Measurements from ENCODE around the gene MATN3. TPM values are rescaled to one million over a fixed set of nuclear protein-coding genes. Genes with fewer than 3 reads are reported as not detected.

Gene MATN3
- total and polyA plus RNA-seq, 9 of the 15 experiments (the other 6 are each of a cell fraction or from before 2014, with no cell fraction given), result not detected

GRCh38 chr2:20013126-20013849 is 820 bp upstream of the MATN3 start:
- Histone ChIP-seq H3K27me3 (ENCODE audit: control insufficient read depth in 2 of 2, insufficient read depth in 2 of 2, low read length in 2 of 2) (peaks cover 19 to 37% of the 10 kb centered on the region in 2 experiments), H4K20me1 (replicated peaks; ENCODE audit: control insufficient read depth, insufficient read depth, low read length) (no peaks in the 10 kb centered on the region), H3K9me1 (ENCODE audit: control insufficient read depth, insufficient read depth, low read length) (no peaks in the 10 kb centered on the region), H3K9me3 (replicated peaks; ENCODE audit: control insufficient read depth, insufficient read depth, low read depth, low read length) (0 out of 2 replicates have a peak, but pooled peaks cover 2% of the 10 kb centered on the region), H3K79me2 (ENCODE audit: control insufficient read depth, insufficient read depth, low read length) (no peaks in the 10 kb centered on the region), H3K4me3 (no peak overlapping the region), H3K4me2 (ENCODE audit: insufficient read depth, low read length) (peak overlapping the region; percentile 13; the same call in 1 of the 2 replicates), H3K36me3 (ENCODE audit: control insufficient read depth, insufficient read depth, low read length) (no peaks in the 10 kb centered on the region), H3K27ac (ENCODE audit: extremely low read depth, low read depth, low read length) (no peak overlapping the region), H3K9ac (ENCODE audit: insufficient read depth in 1 of 2, low read depth in 2 of 2, low read length in 2 of 2) (no peak overlapping the region), H3K4me1 (replicated peaks in 1 of 2; ENCODE audit: control insufficient read depth in 2 of 2, insufficient read depth in 2 of 2, low read length in 2 of 2) (peaks cover 0 to 11% of the 10 kb centered on the region in 2 experiments; a peak in 2 of 5 replicates), H2AFZ (ENCODE audit: low read depth, low read length) (peak overlapping the region; percentile 52; the same call in 1 of the 2 replicates)
- TF ChIP-seq CREB1 (IDR thresholded peaks at IDR 0.05) (no peak), CREB1 (CRISPR knock-in tag; IDR thresholded peaks at IDR 0.05) (no peak), ZFP36 (IDR thresholded peaks at IDR 0.05; ENCODE audit: low read depth, low read length, partially characterized antibody) (no peak), RBM34 (IDR thresholded peaks at IDR 0.05; ENCODE audit: borderline replicate concordance, insufficient read depth, low read length) (no peak), FOS (IDR thresholded peaks at IDR 0.05; ENCODE audit: extremely low read depth, insufficient read length) (no peak), SPI1 (IDR thresholded peaks at IDR 0.05; ENCODE audit: borderline replicate concordance, low read depth, low read length) (no peak), HMGN3 (IDR thresholded peaks at IDR 0.05; ENCODE audit: borderline replicate concordance, extremely low read depth, insufficient read length, low read depth, low read length) (no peak), KAT7 (CRISPR knock-in tag; IDR thresholded peaks at IDR 0.05; ENCODE audit: borderline replicate concordance) (no peak), CBFA2T2 (conservative IDR thresholded peaks at IDR 0.05) (no peak), ZFP1 (CRISPR knock-in tag; IDR thresholded peaks at IDR 0.05) (no peak), RBM15 (IDR thresholded peaks at IDR 0.05; ENCODE audit: insufficient read depth, low read length) (no peak), ZBED1 (IDR thresholded peaks at IDR 0.05) (no peak), HDAC2 (IDR thresholded peaks at IDR 0.05) (no peak), ILF3 (IDR thresholded peaks at IDR 0.05; ENCODE audit: borderline replicate concordance) (no peak), RUNX1 (IDR thresholded peaks at IDR 0.05; ENCODE audit: low read depth) (no peak), HDGF (IDR thresholded peaks at IDR 0.05) (no peak), JUND (IDR thresholded peaks at IDR 0.05; ENCODE audit: borderline replicate concordance, low read depth, low read length) (no peak), JUND (tag; IDR thresholded peaks at IDR 0.05; ENCODE audit: borderline replicate concordance, low read depth, low read length) (no peak), ZNF280A (IDR thresholded peaks at IDR 0.05; ENCODE audit: low read depth, partially characterized antibody) (no peak), ZNF551 (CRISPR knock-in tag; IDR thresholded peaks at IDR 0.05) (no peak)
- whole genome bisulfite sequencing (ENCODE audit: insufficient coverage, low coverage, missing lambda C conversion rate), result 46% methylated on average over 15 of the region's 15 CpGs
- CTCF ChIA-PET (ENCODE audit: low intra/inter-chr PET ratio), result interaction anchor here (0.6 kb wide), 1 partner anchor 617 kb away, joined by 3 read pairs; no protein-coding TSS in a partner anchor
- intact Hi-C loops (cut with micrococcal nuclease) (no loop called here), in situ Hi-C loops (cut with MboI) (no loop called here)
- no peak for FAIRE-seq
- DNase-seq (ENCODE audit: extremely low read depth in 1 of 4, low spot score in 3 of 4), result no peak
- POLR2A ChIA-PET, result interaction anchor here (0.6 kb wide), 2 partner anchors 32 to 364 kb away, joined by 3 to 4 read pairs; no protein-coding TSS in a partner anchor
- BruUV-seq (replicated peaks), result no TSS peak
- ATAC-seq, result no peak

Measured in K562 (cell line).